NCI-H2196 (cell line): ENCODE data around the gene GRPEL2.

Source experiments
- DNase-seq: peaks from one replicate; lab custom pipeline; 2025; ENCODE audit not compliant: unreplicated experiment; lab: John Stamatoyannopoulos, UW

Gene GRPEL2, protein sequence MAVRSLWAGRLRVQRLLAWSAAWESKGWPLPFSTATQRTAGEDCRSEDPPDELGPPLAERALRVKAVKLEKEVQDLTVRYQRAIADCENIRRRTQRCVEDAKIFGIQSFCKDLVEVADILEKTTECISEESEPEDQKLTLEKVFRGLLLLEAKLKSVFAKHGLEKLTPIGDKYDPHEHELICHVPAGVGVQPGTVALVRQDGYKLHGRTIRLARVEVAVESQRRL

DNA sequence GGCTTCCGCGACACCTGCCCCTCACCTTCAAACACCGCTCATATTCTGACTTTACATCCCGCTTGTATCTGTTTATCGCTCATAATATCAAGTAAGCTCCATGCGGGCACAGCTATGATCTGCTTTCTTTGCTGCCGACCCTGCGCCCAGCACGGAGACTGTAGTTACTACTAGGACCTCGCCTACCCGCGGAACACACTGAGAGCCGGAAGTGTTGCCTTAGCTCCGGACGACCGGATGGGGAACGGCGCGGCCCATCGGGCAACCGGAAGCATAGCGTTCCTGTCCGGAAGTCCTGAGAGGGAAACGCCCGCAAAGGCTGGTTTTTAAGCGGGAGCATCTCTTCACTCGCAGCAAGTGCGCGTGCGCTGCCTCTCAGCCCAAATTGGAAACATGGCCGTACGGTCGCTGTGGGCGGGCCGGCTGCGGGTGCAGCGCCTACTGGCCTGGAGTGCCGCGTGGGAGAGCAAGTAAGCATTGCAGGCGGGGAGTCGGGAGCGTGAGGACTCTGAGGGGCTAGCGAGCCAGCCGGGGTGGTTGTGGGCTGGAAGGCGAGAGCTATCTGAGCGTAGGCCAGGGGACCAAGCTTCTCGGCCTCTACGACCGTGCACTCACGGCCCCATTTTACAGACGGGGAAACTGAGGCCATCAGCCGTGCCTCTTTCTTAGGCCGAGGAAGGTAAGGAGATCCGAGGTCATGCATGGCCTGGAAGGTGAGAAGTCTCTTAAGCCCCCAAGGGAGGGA, at the start of gene GRPEL2:
TSS of gene GRPEL2 (plus strand) at position 353 of the 745 bp plus-strand sequence. CDS start at position 394, 41 bp downstream.
- DNase-seq, result peak; percentile 96

DNA sequence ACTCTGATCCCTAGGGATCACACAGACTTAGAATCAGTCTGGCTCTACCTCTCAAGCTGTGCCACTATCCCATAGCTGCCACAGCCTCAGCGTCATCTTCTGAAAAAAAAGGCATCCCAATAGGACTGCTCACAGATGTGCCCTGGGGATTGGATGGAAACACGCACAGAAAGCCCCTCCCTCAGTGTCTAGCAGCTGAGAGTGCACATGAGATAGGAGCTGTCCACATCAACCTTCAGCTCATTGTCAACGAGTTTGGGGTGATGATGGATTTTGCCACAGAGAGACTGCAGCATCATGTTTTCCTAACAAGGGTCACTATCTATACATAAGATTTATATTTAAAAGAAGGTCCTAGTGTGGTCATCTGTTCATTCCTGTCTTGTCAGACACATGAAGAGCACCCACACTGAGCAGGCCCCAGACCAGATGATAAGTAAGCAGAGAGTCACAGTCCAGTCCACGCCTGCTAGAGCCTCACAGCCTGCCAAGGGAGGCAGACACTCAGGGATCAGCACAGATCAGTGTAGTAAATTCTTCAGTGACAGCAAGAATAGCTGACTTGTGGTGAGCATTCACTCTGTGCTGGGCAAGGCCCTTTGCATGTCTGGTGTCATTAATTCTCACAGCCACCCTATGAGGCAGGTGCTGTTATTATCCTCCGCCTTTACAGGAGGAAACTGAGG, 47.8 kb upstream of the GRPEL2 start:
- DNase-seq, result no peak

DNA sequence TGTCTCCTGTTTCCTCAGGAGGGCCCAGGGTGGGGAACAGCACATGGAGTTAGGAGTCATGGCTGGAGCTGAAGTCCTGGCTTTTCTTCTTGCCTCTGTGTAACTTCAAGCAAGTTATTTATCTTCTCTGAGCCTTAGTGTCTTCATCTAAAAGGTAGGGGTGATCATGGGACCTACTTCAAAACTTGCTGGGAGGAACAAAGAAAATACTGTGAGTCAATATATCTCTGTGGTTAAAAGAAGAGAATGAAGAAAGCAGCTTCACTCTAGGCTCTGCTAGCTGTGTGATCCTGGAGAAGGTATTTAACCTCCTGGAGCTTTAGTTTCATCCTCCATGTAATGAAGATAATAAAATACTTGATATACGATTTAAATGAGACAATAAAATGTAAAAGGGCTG, 47.1 kb upstream of the GRPEL2 start:
- no peak for DNase-seq

DNA sequence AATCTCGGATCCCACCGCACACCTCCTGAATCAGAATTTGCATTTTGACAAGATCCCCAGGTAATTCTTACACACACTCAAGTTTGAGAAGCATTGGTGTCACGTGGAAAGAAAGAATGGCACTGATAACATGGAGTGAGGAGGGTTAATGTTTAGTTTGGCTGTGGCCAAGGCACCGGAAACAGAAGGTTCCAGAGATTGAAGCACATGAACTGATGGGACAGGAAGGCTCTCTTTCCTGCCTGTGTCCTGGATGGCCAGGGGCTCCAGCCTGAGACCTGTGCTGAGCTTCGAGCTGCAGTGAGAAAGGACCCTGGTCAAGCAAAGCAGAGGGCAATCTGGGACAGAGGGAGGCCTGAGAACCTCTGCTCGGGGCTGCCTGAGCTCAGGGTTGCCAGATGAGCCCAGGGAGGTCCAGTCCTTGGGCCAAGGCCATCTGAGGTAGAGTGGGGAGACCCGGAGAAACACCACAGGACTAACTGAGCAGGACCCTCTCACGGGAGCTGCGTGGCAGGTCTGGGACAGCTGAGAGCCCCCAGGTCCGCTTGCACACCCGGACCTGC, 46.4 kb upstream of the GRPEL2 start:
- no peak for DNase-seq

DNA sequence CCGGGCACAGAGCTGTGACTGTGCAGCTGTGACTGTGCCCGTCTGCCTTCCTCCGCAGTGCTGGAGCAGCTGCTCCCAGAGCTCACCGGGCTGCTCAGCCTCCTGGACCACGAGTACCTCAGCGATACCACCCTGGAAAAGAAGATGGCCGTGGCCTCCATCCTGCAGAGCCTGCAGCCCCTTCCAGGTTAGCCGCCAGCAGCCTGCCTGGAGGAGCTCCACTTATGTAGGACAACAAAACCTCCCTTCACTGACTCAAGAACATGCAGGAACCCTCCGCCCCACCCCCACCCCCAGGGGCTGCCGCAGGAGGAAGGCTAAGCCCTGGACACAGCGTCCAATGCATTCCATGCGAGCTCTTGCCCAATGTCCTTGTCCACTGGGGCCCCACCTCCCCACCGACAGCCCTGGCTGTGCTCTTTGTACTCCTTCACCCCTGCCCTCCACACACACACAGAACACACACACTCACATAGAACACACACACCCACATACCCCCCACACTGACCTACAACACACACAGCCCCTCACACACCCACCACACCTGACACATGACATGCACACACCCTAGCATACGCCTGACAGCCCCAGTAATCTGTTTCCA, 45.7 kb upstream of the GRPEL2 start:
- DNase-seq, result no peak

DNA sequence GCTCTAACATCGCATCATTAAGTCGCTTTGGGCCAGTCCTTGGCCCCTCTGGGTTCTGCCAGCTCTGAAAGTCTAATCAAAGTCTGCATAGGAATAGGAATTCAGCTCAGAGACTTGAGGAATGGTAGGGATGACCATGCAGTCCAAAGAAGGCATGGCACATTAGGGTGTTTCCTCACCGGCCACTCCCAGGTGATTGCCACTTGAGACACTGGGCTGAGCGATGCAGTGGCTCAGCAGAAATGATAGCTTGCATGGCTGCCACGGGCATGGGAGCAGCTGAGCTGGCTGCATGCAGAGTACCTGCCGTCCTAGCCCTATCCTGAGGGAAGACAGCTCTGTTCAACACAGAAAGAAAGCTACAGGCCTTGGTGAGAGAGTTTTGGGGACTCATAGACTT, 44.9 kb upstream of the GRPEL2 start:
- no peak for DNase-seq

DNA sequence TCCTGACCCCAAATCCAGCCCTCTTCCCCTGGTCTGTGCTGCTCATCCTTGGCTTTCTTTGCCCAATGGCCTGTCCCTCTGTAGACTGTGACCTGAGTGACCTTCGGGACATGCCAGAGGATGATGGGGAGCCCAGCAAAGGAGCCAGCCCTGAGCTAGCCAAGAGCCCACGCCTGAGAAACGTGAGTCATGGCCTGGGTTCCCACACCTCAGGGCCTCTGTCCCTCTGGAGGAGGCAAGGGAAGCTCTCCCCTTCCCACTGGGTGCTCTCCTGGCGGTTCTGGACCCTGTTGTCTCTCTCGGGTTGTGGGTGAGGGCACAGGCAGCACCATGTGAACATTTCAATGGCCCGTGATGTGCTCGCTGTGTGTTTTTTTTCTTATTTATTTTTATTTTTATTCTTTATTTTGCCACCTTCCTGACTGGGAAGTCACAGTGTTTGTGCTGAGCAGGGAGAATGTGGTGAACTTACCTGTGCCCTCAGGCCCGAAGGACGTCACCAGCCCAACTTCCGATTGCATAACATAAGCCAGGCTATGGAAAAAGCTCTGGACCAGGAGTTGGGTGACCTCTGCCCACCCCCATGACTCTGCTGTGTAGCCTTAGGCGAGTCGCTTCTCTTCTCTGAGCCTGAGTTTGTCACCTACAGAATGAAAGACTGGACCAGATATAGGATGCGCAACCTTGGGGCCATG, 44.1 kb upstream of the GRPEL2 start:
- no peak for DNase-seq

DNA sequence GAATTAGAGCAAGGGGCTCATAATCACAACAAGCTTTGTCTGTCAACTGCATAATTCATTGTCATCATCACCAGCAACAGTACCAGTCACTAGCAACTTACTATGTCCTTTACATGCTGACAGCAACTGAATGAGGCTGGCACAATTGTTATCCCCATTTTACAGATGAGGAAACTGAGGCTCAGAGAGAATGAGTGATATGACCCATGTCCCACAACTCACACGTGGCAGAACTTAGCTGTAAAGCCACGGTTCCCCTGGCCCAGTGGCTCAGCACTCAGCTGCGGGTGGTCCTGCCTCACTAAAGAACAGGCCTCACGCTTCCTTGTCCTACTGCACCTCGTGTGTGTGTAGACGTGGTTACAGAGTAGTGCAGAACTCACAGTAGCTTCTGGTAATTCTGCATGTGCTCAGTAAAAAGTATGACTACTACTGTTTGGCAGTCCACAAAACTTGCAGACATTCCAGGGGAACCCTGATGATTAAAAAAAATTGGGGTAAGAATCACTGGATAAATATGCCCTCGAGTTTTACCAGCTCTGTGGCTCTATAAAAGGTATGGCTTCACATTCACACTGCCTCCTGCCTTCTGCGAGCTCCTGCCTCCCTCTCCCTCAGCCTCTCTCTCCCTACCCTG, 43.4 kb upstream of the GRPEL2 start:
- no peak for DNase-seq

DNA sequence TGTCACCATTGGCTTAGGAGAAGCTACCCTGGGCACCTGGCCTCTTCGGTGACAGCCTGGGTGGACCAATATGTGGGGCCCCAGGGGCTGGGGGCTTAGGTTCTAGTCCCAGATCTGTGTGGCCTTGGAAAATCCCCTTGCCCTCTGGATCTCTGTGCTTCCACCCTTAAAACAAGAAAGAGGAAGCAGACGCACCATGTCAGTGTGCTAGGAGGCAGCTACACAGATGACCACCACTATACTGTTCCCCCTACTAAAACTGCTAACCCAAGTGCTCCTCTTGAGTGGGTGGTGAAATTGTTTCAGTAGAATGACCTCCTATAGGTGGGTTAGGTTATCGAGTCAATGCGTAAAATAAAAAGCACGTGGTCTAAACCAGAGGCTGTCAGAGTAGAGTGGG, 42.7 kb upstream of the GRPEL2 start:
- DNase-seq, result no peak

DNA sequence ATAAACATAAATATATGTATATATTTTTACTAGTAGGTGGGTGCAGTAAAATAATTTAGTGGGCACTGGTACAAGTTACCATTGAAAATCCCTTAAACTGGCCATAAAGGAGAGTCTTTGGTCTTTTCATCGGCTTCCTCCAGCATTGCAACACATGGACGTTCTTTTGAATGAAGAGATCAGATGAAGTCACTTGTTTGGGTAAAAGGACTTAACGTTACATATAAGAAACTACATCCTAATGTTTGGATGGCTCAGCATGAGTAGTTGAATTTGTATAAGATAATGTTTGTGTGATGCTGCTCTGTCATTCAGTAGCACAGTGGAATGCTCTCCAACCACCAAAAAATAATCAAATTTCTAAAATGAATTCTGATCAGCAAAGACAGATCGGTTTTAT, 42.1 kb upstream of the GRPEL2 start:
- no peak for DNase-seq

DNA sequence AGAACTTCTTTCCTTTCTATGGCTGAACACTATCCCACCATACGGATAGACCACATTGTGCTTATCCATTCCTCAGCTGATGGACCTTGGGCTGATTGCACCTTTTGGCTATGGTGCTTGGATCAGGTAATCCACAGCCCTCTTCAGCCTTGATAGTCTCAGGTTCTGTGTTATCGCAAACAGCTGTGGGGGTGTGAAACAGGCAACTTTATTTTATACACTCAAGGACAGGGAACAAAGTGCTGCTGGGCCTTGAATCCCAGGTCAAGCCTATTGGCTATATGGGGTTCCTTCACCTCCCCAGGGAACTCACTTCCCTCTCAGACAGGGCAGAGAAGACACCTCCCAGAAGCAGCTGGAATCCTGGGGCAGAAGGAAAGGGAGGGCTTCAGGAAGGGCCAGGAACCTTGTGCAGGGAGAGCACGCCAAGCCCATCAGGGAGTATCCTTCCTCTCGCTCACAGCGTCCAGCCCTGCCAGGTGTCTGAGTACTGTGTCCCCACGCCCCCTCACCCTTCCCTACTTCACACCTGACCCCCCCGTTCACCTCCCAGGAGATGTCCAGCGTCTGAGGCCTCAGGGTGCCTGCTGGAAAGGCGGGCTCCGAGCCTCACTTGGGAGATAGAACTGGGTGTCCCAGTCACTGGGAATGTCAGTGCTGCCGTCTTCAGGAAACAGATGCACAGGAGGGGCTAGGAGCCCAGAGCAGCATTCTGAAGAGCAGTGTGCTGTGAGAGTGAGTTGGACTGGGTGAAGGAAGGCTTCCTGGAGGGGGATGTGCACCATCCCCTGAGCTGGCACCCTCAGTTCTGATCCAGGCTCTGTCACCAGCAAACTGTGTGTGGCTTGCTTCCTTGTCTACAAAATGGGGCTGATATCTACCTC, 40.9 kb upstream of the GRPEL2 start:
- no peak for DNase-seq

DNA sequence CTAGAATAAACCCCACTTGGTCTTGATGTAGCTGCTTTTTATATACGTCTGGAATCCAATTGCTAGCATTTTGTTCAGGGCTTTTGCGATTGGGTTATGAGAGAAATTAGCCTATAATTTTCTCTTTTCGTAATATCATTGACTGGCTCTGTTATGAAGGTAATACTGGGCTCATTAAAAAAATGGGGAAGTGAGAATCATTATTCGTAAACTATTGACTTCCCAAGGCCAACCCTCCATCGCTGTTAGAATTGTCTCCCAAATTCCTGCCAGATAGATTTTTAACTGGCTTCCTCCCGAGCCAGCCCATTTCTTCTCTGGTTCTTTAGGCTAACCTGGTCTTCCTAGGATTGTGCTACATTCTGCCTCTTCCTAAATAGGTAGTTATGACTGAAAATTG, 35.9 kb upstream of the GRPEL2 start:
- no peak for DNase-seq

DNA sequence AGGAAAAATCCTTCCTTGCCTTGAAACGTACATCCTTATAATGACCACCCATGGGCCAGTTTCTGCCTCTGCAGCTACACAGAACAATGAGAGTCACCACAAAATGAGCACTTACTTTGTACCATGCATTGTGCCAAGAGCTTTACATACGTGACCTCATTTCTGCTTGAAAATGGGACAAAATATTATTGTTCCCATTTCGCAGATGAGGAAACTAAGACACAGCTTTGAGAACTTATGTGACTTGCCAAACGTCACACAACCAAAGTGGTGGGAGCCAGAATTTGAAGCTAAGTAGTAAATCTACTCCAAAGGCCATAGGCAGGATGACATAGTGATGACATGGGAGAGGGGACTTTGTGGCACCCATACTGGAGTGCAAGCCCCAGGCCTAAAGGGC, 34.8 kb upstream of the GRPEL2 start:
- DNase-seq, result no peak

DNA sequence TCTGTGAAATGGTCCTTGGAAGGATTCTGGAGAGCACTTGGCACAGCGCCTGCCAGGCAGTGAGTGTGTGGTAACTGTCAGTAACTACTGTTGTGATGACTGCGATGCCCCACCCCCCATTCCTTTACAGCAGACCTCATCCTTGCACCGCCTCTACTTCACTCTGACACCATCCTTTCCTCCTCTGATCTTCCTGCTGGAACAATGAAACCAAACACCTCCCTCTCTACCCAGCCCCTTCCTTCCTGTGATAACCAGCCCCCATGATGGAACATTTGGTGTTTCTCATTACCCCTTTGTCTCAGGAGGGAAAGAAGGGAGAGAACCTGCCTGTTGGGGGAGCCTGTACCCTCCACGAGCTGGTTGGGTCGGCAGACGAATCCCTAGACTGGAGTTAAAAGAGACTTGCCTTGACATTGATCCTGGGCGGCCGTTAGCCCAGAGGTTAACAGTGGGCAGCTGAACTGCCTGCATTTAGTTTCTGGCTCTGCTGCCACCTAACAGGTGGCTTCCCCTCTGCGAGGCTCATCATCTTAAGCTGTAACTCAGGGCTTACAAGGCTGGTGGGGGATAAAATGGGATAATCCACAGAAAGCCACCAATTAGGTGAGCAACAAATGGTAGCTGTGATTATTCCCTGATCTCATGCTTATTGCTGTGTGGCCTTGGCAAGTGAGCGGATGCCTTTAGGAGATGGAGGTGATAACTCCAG, 34.2 kb upstream of the GRPEL2 start:
- DNase-seq, result peak; percentile 5

DNA sequence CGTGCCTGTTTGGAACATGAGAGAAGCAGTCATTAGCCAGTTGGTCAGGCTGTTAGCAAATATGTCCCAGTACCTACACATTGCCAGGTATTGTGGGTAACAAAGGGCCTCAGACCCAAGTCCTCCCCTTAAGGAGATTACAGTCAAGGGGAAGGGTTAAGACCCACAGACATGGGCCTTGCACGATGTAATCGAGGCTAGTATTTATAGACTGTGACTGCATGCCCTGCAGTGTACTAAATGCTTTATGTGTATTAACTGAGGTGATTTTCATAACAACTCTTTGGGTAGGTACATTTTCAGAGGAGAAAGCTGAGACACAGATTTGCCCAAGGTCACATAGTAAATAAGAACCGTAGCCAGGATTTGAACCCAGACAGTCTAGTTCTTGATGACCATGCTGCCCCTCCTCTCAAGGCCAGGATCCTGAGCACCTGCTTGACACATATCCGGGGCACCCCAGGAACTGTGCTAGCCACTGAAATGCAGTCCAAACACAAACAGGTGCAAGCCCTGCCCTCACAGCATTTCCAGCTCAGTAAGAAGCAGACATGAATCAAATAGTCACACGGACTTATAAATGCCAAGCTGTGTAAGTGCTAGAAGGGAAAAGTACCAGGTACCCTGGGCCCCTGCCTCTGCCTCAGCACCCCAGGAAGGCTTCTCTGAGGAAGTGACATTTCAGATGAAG, 32.0 kb upstream of the GRPEL2 start:
- no peak for DNase-seq

DNA sequence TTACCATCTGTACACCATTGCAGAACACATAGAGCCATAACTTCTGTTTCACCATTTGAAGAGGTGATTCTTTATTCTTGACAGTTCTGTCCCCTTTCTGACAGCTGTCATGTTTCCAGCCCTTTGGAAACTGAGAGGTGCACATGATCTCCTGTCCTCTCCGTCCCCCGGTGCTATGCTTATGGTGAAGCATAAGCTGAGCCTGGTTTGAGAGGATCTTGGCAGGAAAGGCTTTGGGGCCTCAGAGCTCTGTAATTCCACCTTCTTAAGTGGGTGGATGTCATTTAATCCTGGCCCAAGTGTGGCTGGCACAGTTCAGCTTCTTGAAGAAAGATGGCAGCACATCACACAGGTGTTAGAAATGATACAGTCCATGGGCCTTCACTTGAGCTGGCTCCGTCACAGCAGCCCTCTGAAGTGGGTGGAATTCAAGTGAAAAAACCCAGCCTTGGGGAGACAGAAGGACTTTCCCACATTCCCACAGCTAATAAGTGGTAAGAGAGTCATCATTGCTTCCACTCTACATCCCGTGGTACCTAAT, 30.7 kb upstream of the GRPEL2 start:
- DNase-seq, result no peak

DNA sequence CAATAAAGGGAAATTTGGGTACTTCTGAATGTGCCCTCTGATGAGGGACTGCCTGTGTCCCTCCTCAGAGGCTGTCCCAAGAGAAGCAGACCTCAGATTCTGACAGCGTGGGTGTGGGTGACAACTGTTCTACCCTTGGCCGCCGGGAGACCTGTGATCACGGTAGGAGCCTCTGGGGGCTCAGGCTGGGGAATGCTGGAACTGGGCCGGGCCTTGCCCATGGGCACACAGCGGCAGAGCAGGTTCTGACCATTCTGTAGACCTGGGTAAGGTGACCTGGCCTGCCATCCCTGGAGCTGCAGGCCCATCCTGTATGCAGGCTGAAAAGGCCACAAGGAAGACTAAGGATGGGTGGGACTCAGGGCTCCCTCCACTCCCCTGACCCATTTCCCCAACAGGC, 29.5 kb upstream of the GRPEL2 start:
- DNase-seq, result no peak
